ENCODE measurements around the gene FGGY. TPM values are rescaled to one million over a fixed set of nuclear protein-coding genes. Genes with fewer than 3 reads are reported as not detected.

The FGGY gene
- total RNA-seq, 1 experiment from 2014 or later, result 6.4 TPM

DNA sequence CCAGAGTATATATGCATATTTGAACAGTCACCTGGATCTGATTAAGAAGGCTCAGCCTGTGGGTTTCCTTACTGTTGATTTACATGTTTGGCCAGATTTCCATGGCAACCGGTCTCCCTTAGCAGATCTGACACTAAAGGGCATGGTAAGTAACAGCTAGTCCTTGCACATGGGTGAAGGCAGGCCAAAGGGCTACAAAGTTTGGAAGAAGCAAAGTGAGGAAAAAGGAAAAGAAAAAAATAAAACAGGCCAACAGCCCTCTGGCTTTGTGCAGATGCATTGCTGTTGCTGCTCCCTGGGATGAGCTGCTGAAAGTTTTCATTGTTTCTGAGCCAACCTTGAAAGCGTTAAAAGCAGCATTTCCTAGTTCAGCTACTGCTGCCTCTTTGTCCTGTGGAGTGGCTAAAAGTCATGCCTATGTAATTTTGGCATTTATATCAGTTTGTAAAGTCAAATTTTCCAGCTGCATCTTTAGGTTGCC lies 341.4 kb downstream of the FGGY start:
- no peaks in the 10 kb centered on the region for H3K4me1 Mint-ChIP-seq (ENCODE audit: low read depth, unreplicated experiment)
- H3K4me3 Mint-ChIP-seq (ENCODE audit: unreplicated experiment), result no peak overlapping the region
- peak; percentile 1 to 25 for DNase-seq
- Histone ChIP-seq H3K36me3 (ENCODE audit: control insufficient read depth, insufficient read depth, low read length) (no peaks in the 10 kb centered on the region), H3K4me3 (ENCODE audit: low read depth, low read length) (no peak overlapping the region), H3K9me3 (no peaks in the 10 kb centered on the region), H3K27me3 (replicated peaks; ENCODE audit: control insufficient read depth, insufficient read depth, low read length) (no peaks in the 10 kb centered on the region), H3K4me1 (no peaks in the 10 kb centered on the region)
- POLR2A ChIA-PET, result no interaction called here
- intact Hi-C loops (cut with micrococcal nuclease; ENCODE audit: unreplicated experiment), result no loop called here
- CTCF ChIA-PET, result no interaction called here
- H3K27ac Mint-ChIP-seq (ENCODE audit: unreplicated experiment), result no peak overlapping the region
- no peaks in the 10 kb centered on the region for H3K36me3 Mint-ChIP-seq (ENCODE audit: insufficient read depth, unreplicated experiment)
- no peaks in the 10 kb centered on the region for H3K27me3 Mint-ChIP-seq (ENCODE audit: insufficient read depth, unreplicated experiment)
- no peak for TF ChIP-seq CTCF (IDR thresholded peaks at IDR 0.05; ENCODE audit: insufficient read depth in 1 of 2, low read depth in 1 of 2, low read length in 1 of 2, severe bottlenecking in 1 of 2, unreplicated experiment in 1 of 2)
- no peaks in the 10 kb centered on the region for H3K9me3 Mint-ChIP-seq (ENCODE audit: unreplicated experiment)
- no TSS peak for BruUV-seq (replicated peaks)

DNA sequence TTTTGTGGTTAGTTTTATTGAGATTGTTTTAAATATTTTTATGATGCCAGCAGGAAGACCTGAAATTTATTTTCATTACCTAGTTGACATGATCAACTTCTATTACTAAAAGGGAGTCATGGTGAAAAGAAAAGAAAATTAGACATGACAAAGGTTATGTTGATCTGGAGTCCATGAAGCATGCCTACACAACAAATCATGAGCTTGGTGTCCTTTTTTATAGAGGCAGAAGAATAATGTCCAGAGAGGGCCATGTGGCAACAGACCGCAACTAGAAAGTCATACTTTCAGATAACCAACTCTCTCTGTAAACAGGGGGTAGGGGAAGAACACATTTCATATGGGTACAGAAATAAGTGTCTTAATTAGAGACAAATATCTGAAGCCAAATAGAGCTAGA lies 342.4 kb downstream of the FGGY start:
- no peaks in the 10 kb centered on the region for H3K27me3 ChIP-seq (replicated peaks; ENCODE audit: control insufficient read depth, insufficient read depth, low read length)
- Mint-ChIP-seq H3K36me3 (ENCODE audit: insufficient read depth, unreplicated experiment) (no peaks in the 10 kb centered on the region), H3K4me3 (ENCODE audit: unreplicated experiment) (no peak overlapping the region), H3K9me3 (ENCODE audit: unreplicated experiment) (no peaks in the 10 kb centered on the region), H3K27me3 (ENCODE audit: insufficient read depth, unreplicated experiment) (no peaks in the 10 kb centered on the region), H3K4me1 (ENCODE audit: low read depth, unreplicated experiment) (no peaks in the 10 kb centered on the region), H3K27ac (ENCODE audit: unreplicated experiment) (no peak overlapping the region)
- ChIA-PET POLR2A (no interaction called here), CTCF (no interaction called here)
- no peak for TF ChIP-seq CTCF (IDR thresholded peaks at IDR 0.05; ENCODE audit: insufficient read depth in 1 of 2, low read depth in 1 of 2, low read length in 1 of 2, severe bottlenecking in 1 of 2, unreplicated experiment in 1 of 2)
- no peaks in the 10 kb centered on the region for H3K36me3 ChIP-seq (ENCODE audit: control insufficient read depth, insufficient read depth, low read length)
- H3K4me3 ChIP-seq (ENCODE audit: low read depth, low read length), result no peak overlapping the region
- DNase-seq, result no peak
- H3K4me1 ChIP-seq, result no peaks in the 10 kb centered on the region
- H3K9me3 ChIP-seq, result no peaks in the 10 kb centered on the region
- intact Hi-C loops (cut with micrococcal nuclease; ENCODE audit: unreplicated experiment), result no loop called here
- BruUV-seq (replicated peaks), result no TSS peak

DNA sequence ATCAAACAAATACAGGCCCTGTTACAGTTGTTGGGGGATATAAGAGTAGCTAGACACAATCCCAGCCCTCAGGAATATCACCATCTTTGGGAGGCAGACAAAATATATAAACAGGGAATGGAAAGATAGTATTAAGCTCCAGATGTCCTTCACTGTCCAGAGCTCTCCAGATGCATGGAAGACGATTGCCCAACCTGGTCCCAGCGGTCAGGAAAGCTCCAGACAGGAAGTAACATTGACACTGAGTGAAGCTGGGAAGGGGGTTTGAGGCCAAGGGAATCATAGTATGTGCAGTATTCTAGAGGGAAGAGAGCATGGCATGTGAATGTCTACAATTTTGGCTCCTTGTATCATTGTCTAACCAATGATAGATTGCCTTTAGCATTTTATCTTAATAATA lies 344.0 kb downstream of the FGGY start:
- no peaks in the 10 kb centered on the region for H3K36me3 Mint-ChIP-seq (ENCODE audit: insufficient read depth, unreplicated experiment)
- no peaks in the 10 kb centered on the region for H3K4me1 Mint-ChIP-seq (ENCODE audit: low read depth, unreplicated experiment)
- ChIA-PET CTCF (no interaction called here), POLR2A (no interaction called here)
- intact Hi-C loops (cut with micrococcal nuclease; ENCODE audit: unreplicated experiment), result no loop called here
- TF ChIP-seq CTCF (IDR thresholded peaks at IDR 0.05; ENCODE audit: insufficient read depth in 1 of 2, low read depth in 1 of 2, low read length in 1 of 2, severe bottlenecking in 1 of 2, unreplicated experiment in 1 of 2), result no peak
- no peaks in the 10 kb centered on the region for H3K27me3 ChIP-seq (replicated peaks; ENCODE audit: control insufficient read depth, insufficient read depth, low read length)
- no peaks in the 10 kb centered on the region for H3K9me3 ChIP-seq
- no peaks in the 10 kb centered on the region for H3K27me3 Mint-ChIP-seq (ENCODE audit: insufficient read depth, unreplicated experiment)
- no peak overlapping the region for H3K4me3 ChIP-seq (ENCODE audit: low read depth, low read length)
- H3K27ac Mint-ChIP-seq (ENCODE audit: unreplicated experiment), result no peak overlapping the region
- BruUV-seq (replicated peaks), result no TSS peak
- H3K4me3 Mint-ChIP-seq (ENCODE audit: unreplicated experiment), result no peak overlapping the region
- no peaks in the 10 kb centered on the region for H3K9me3 Mint-ChIP-seq (ENCODE audit: unreplicated experiment)
- DNase-seq, result no peak
- H3K36me3 ChIP-seq (ENCODE audit: control insufficient read depth, insufficient read depth, low read length), result no peaks in the 10 kb centered on the region
- no peaks in the 10 kb centered on the region for H3K4me1 ChIP-seq

Measured in Caco-2 (cell line).